Loucy (cell line): ENCODE measurements around the gene GSTM3.

Experiments used
- H2AFZ ChIP-seq: fragments of 200-600 bp; sonication (generic); 2 replicates; pipeline ENCODE4 v1.6.0; 2016; ENCODE audit warnings: antibody characterized with exemption, mild to moderate bottlenecking, low read length, moderate library complexity
- H3F3A ChIP-seq: fragments of 200-600 bp; 2 replicates; pipeline ENCODE4 v1.6.0; 2016; ENCODE audit warnings: antibody characterized with exemption, low read depth, mild to moderate bottlenecking
- H3K27me3 ChIP-seq: fragments of 200-600 bp; sonication (generic); 2 replicates; pipeline ENCODE4 v1.6.1; 2014; ENCODE audit warnings: low read length, mild to moderate bottlenecking; ENCODE audit not compliant: insufficient read depth, poor library complexity, severe bottlenecking
- H3K36me3 ChIP-seq: fragments of 200-600 bp; sonication (generic); 2 replicates; pipeline ENCODE4 v1.6.1; 2016; ENCODE audit warnings: low read length; ENCODE audit not compliant: insufficient read depth
- H3K4me1 ChIP-seq: fragments of 200-600 bp; sonication (generic); 2 replicates; pipeline ENCODE4 v1.5.1; 2014; ENCODE audit warnings: low read length, mild to moderate bottlenecking; ENCODE audit not compliant: insufficient read depth, poor library complexity, severe bottlenecking
- H3K4me2 ChIP-seq: fragments of 200-600 bp; sonication (generic); 2 replicates; pipeline ENCODE4 v1.6.0; 2014; ENCODE audit warnings: antibody characterized with exemption, low read length, low read depth, mild to moderate bottlenecking; ENCODE audit not compliant: poor library complexity, severe bottlenecking
- H3K4me3 ChIP-seq: fragments of 200-600 bp; sonication (generic); 2 replicates; pipeline ENCODE4 v1.5.1; 2014; ENCODE audit warnings: low read length, mild to moderate bottlenecking, mixed read lengths; ENCODE audit not compliant: poor library complexity, severe bottlenecking
- H3K79me2 ChIP-seq: fragments of 200-600 bp; sonication (generic); 2 replicates; pipeline ENCODE4 v1.6.1; 2014; ENCODE audit warnings: low read length; ENCODE audit not compliant: insufficient read depth
- H3K9ac ChIP-seq: fragments of 200-600 bp; sonication (generic); 2 replicates; pipeline ENCODE4 v1.6.0; 2014; ENCODE audit warnings: mild to moderate bottlenecking, low read depth, low read length, moderate library complexity; ENCODE audit not compliant: poor library complexity, severe bottlenecking
- H3K9me2 ChIP-seq: fragments of 200-600 bp; sonication (generic); replicated peaks from 2 replicates; pipeline ENCODE4 v1.6.1; 2016; ENCODE audit warnings: low read depth, low read length, mixed read lengths
- H3K9me3 ChIP-seq: fragments of 200-600 bp; sonication (generic); 2 replicates; pipeline ENCODE4 v1.6.1; 2014; ENCODE audit warnings: mild to moderate bottlenecking, antibody characterized with exemption, low read length, low read depth; ENCODE audit not compliant: insufficient read depth
- H4K20me1 ChIP-seq: fragments of 200-600 bp; sonication (generic); 2 replicates; pipeline ENCODE4 v1.6.0; 2014; ENCODE audit warnings: antibody characterized with exemption, low read length, mild to moderate bottlenecking; ENCODE audit not compliant: insufficient read depth, poor library complexity, severe bottlenecking
- CTCF ChIP-seq: fragments of 200-600 bp; sonication (generic); conservative IDR thresholded peaks from 2 replicates; pipeline ENCODE4 v1.5.1; 2014; ENCODE audit warnings: mild to moderate bottlenecking, antibody characterized with exemption, low read length
- EZH2phosphoT487 ChIP-seq: fragments of 200-600 bp; IDR thresholded peaks from 2 replicates; pipeline ENCODE4 v1.6.1; 2018; ENCODE audit warnings: antibody characterized with exemption, mild to moderate bottlenecking, moderate library complexity, borderline replicate concordance

The GSTM3 gene

DNA sequence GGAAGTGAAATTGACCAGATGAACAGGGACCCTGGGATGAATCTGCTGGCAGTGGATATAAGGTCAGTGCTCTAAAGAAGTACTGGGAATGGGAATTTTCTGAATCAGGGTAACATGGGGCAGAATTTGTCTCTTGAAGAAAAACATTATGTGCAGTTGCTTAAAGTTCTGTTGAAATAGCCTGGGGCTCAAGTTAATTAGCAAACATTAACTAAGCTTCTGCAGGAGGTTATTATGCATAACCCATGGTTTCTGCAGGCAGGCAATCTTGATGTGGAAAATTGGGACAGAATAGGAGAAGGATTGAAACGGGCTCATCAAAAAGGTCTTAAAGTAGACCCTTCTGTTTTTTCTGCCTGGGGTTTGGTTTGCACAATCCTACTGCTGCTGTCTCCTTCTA lies 14.8 kb downstream of the GSTM3 start:
- H3K9me2 ChIP-seq = no peaks in the 10 kb centered on the region
- H3K36me3 ChIP-seq = no peaks in the 10 kb centered on the region
- no peaks in the 10 kb centered on the region for H3K9me3 ChIP-seq
- no peaks in the 10 kb centered on the region for H3K79me2 ChIP-seq
- H3K9ac ChIP-seq = no peak overlapping the region
- H3K4me2 ChIP-seq = no peak overlapping the region
- no peak overlapping the region for H2AFZ ChIP-seq
- no peaks in the 10 kb centered on the region for H3K4me1 ChIP-seq
- no peaks in the 10 kb centered on the region for H3K27me3 ChIP-seq
- H3K4me3 ChIP-seq = no peak overlapping the region
- H4K20me1 ChIP-seq = no peaks in the 10 kb centered on the region
- H3F3A ChIP-seq = no peaks in the 10 kb centered on the region
- TF ChIP-seq CTCF = no peak
- no peak for TF ChIP-seq EZH2phosphoT487

DNA sequence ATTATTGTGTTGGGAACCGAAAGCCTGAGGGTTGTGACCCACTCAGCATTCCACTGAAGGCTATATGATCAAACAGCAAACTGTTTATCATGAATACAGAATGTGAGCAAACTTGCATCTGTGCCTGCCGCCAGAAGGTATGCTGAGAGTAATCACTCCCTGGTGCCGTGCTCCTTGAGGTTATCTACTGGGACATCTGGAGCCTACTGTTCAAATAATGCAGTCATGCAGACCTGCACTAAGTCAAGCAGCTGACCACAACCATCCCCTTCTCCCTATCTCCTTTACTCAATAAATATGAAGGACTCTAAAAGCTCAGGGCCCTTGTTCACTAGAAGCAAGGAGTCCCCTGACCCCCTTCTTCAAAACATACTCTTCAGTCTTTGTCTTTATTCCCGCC lies 15.3 kb downstream of the GSTM3 start:
- Histone ChIP-seq H3K9me3 (no peaks in the 10 kb centered on the region), H3K4me3 (no peak overlapping the region), H2AFZ (no peak overlapping the region), H3K4me2 (no peak overlapping the region), H4K20me1 (no peaks in the 10 kb centered on the region), H3K4me1 (no peaks in the 10 kb centered on the region), H3K36me3 (no peaks in the 10 kb centered on the region), H3K9ac (no peak overlapping the region), H3K27me3 (no peaks in the 10 kb centered on the region), H3K9me2 (no peaks in the 10 kb centered on the region), H3F3A (no peaks in the 10 kb centered on the region), H3K79me2 (no peaks in the 10 kb centered on the region)
- TF ChIP-seq EZH2phosphoT487 (no peak), CTCF (no peak)

DNA sequence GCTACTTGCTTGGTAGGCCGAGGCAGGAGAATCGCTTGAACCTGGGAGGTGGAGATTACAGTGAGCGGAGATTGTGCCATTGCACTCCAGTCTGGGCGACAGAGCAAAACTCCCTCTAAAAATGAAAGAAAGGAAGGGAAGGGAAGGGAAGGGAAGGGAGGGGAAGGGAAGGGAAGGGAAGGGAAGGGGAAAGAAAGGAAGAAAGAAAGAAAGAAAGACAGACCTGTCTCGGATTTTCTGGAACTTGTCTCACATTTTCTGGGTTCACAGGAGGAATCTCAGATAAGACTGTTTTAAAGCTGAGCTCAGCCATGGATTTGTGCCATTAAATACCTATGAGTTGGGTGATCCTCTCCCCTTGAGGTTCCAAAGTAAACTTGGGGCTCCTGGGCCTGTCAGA lies 15.9 kb downstream of the GSTM3 start:
- Histone ChIP-seq H3K4me2 (no peak overlapping the region), H3K9me2 (no peaks in the 10 kb centered on the region), H2AFZ (no peak overlapping the region), H3K9me3 (no peaks in the 10 kb centered on the region), H4K20me1 (no peaks in the 10 kb centered on the region), H3K36me3 (no peaks in the 10 kb centered on the region), H3K27me3 (no peaks in the 10 kb centered on the region), H3K4me1 (no peaks in the 10 kb centered on the region), H3F3A (no peaks in the 10 kb centered on the region), H3K79me2 (no peaks in the 10 kb centered on the region), H3K4me3 (no peak overlapping the region), H3K9ac (no peak overlapping the region)
- TF ChIP-seq CTCF = no peak
- TF ChIP-seq EZH2phosphoT487 = no peak
